Measurements from ENCODE around the gene CHD8.
"Not testable (repeated sequence)": the region's sequence is repeated elsewhere in the genome, so short reads cannot be mapped to it uniquely, and the experiment has no call there.

CHD8 gene

GRCh38 chr14:21372814-21373213 lies 83.1 kb downstream of the CHD8 start:
- DNase-seq (ENCODE audit: low read depth), result not testable (repeated sequence)

GRCh38 chr14:21369949-21370679 lies 85.8 kb downstream of the CHD8 start:
- DNase-seq (ENCODE audit: low read depth), result no peak

DNA sequence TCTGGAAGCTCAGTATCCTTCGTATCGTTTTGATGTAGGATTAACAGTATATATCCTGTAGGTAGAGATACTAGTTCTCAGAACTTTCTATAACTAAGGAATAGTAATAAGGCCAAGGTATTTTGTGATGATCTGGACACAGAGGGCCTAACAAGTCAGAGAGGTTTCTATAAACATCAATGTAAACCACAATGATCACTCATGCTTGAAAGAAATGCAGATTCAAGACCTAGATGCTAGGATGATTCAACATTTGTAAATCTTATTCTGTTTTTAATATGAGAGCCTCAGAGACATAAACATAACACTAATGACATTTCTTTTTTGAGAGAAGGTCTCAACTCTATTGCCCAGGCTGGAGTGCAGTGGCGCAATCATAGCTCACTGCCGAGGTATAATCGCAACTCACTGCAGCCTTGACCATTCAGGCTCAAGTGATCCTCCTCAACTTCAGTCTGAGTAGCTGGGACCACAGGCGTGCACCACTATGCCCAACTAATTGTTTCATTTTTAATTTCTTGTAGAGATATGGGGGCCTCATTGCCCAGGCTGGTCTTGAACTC lies 88.3 kb downstream of the CHD8 start:
- DNase-seq (ENCODE audit: low read depth), result no peak

DNA sequence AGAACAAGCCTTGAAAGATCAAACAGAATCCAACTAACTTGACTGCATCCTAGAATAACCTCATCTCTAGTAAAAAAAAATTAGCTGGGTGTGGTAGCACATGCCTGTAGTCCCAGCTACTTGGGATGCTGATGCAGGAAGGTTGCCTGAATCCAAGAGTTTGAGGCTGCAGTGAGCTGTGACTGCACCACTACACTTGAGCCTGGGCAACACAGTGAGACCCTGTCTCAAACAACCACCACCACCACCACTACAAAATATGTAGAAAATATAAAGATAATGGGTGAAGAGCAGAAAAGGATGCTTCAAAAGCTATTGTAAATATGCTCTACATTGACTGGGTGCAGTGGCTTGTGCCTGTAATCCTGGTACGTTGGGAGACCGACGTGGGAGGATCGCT lies 99.4 kb downstream of the CHD8 start:
- no peak for DNase-seq (ENCODE audit: low read depth)

GRCh38 chr14:21352587-21352986 lies 103.3 kb downstream of the CHD8 start:
- no peak for DNase-seq (ENCODE audit: low read depth)

- DNase-seq (ENCODE audit: low read depth), result no peak
These were observed 105.4 kb downstream of the CHD8 start for GRCh38 chr14:21350539-21350938.

GRCh38 chr14:21347201-21347600 lies 108.7 kb downstream of the CHD8 start:
- DNase-seq (ENCODE audit: low read depth), result no peak

DNA sequence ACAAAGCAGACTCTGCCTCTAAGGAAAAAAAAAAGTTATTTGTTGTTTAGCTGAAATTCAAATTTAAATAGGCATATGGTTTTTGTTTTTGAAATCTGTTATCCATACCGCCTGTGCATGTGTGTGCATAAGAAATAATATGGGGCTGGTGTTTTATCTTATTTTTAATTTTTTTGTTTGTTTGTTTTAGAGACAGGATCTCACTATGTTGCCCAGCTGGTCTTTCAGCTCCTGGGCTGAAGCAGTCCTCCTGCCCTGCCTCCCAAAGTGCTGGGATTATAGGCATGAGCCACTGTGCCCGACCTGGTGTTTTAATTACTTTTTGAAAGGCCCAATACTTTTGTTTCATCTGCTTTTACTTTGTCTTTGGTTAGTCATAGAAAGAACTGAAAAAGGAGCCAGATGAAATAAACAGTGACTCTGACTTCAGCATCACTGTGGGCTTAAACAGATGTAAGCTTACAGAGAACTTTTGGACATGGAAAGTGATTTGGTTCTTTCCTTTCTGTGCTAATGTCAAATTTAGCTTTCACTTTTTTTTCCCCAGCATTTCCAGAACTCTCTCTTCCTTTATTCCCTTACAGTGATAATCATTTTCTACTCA lies 109.3 kb downstream of the CHD8 start:
- DNase-seq (ENCODE audit: low read depth), result no peak

GRCh38 chr14:21343035-21343794 lies 112.7 kb downstream of the CHD8 start:
- no peak for DNase-seq (ENCODE audit: low read depth)
